NCI-H1105 treated with DMSO at 0.1 percent for 48 hours (cell line): ENCODE results near the gene ALOXE3.
"Not testable (repeated sequence)": the region's sequence is repeated elsewhere in the genome, so short reads cannot be mapped to it uniquely, and the experiment has no call there.

Source experiments
- DNase-seq: peaks from one replicate; lab custom pipeline; 2025; lab: John Stamatoyannopoulos, UW

Gene ALOXE3

GRCh38 chr17:8091033-8091687, 27.2 kb downstream of the ALOXE3 start:
- no peak for DNase-seq

DNA sequence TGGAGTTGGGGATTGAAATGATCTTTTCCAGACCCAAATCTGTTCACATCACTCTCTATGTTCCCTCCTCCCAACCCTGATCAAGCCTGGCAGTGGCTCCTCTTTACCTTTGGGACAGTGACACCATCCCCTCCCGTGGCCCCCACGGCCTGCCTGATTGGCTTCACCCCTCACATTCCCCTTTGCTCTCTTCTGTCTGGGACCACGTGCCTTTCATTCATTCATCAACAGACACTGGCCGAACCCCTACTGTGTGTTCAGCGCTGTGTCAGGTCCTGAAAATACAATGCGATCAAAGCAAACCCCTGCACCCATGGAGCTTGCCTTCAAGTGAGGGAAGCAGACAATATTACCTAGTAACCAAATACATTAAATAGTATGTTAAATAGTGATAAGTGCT, 28.6 kb downstream of the ALOXE3 start:
- no peak for DNase-seq

GRCh38 chr17:8087952-8088230, 30.4 kb downstream of the ALOXE3 start:
- no peak for DNase-seq

GRCh38 chr17:8087075-8087951, 31.0 kb downstream of the ALOXE3 start, which contains the start of gene ALOX12B:
Gene ALOX12B (minus strand): TSS chr17:8087716. CDS start chr17:8087442, 274 bp downstream.
- DNase-seq: peak; percentile 46

DNA sequence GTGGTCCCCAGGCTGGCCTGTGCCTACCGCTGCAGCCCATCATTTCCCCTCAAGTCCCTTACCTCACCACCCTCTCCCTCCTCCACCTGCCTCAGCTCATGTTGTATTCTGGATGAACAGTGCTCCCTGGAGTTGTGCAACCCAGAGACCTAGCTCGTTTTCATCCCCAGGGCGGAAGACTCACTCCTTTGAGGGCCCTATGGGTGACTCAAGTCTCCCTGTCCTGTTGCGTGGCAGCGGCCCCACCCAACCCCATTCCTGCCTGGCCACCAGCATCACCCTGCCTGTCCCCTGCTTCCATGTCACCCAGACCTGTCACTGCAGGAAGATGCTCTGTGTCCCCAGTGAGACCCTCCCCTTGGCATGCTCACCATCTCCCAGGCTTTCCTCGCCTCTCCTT, 34.1 kb downstream of the ALOXE3 start:
- DNase-seq: no peak

DNA sequence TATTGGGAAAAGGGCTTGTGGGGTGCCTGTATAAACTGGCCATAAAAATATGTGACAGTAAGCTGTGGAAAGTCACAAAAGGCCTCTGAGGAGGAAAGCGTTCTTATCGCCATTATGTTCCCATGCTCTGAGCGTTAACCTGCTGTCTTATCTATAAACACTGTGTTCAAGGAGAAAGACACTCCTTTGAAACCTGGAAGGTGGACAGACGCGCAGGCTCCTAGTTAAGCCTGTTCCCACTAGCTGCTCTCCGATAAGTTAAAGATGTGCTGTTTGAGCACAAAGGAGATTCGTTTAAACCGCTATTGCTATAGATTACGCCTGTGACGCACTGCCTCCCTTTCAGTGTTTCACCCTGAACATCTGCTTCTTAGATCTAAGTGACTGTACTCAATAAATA, 36.0 kb downstream of the ALOXE3 start:
- DNase-seq: no peak

DNA sequence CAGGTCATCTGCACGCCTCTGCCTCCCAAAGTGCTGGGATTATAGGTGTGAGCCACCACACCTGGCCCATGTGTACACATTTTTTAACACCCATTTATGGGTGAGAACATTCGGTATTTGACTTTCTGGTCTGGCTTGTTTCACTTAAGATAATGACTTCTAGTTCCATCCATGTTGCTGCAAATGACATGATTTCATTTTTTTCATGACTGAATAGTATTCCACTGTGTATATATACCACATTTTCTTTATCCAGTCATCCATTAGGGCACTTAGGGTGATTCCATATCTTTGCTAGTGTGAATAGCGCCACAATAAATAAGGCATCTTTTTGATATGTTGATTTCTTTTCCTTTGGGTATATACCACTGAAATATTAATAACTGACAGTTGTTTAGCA, 36.4 kb downstream of the ALOXE3 start:
- DNase-seq: no peak

DNA sequence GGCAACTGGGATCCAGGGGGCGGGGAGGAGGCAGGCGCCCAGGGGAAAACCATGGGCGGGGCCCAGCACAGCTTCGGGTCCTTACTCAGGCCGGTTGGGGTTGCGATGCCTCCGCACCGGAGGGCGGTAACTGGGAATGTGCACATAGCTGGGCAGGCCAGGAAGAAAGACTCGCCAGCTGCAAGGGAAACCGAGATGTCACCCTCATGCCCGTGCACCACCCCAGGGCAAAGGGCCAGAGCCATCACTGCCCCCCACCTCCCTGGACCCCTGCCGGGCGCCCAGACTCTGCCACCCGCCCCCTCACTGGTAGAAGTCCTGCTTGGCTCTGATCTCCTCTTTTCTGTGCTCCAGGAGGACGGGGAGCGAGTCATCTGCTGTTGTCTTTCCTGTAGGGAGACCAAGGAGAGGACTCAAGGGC, 37.5 kb downstream of the ALOXE3 start:
- no peak for DNase-seq

DNA sequence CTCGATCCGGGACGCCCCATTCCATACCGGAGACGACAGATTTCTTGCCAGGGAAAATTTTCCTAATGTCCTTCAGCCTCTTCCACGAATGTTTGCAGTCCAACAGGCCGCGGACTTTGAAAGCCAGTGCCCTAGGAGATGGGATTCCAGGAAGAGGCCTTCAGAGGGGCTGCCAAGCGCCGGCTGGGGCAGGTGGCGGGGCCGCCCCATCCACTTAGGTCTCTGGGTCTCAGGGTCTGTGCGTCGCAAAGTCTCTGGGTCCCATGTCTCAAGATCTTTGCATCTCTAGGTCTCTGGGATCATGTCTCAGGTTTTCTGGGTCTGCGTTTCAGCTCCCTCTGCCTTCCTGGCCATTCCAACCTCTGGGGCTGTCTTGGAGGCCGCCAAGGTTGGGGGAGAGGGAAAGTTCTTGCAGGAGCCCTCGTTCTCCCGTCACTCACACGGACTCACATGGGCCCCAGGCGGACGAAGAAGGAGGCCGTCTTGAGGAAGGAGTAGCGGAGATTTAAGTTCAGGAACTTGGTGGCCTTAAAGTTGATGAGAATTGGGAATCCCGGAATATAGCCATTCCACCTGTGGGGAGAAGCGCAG, 38.0 kb downstream of the ALOXE3 start:
- no peak for DNase-seq

- peak; percentile 70 for DNase-seq
Measured at GRCh38 chr17:8079291-8080207, 38.8 kb downstream of the ALOXE3 start.

DNA sequence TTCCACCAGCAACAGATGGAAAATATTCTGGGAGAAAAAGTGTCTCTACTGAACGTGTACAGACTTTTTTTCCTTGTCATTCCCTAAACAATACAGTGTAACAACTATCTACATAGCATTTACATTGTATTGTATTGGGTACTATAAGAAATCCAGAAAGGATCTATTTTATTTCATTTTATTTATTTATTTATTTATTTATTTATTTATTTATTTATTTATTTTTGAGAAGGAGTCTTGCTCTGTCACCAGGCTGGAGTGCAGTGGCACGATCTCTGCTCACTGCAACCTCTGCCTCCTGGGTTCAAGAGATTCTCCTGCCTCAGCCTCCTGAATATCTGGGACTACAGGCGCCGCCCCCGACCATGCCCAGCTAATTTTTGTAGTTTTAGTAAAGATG, 40.4 kb downstream of the ALOXE3 start:
- DNase-seq: not testable (repeated sequence)

DNA sequence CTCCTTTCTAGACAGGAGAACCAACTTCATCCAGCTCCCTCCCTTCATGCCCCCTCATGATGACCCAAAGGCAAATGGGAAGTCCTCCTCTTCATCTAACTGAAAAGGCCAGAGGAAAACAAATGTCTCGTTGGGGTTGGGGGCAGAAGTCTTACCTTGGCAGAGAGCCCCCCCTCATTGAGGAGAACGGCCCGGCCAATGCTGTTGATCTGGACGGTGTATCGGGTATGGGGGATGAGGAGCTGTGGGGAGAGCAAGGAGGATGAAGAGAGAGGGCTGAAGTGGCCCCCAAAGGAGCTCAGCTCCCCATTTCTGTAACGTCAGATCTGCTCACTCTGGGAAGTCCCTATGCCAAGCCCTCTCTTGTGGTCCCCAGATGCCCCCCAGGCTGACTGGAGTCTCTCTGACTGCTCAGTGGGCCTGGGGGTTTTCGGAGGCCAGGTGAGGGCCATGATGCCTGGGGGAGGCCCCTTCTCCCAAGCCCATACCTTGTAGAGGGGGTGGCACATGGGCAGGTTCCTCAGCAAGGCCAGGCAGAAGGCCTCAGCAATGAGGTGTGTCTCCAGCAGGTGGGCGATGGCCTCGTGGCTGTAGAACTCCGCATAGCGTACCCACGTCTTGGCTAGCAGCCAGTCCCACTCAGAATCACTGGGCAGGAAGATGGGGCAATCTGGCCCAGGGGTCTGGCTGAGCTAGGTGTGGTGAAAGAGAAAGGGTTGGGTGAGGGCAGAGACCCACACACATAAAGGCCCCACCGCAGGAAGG, 41.6 kb downstream of the ALOXE3 start:
- no peak for DNase-seq

GRCh38 chr17:8075574-8076342, 42.6 kb downstream of the ALOXE3 start:
- DNase-seq: no peak

DNA sequence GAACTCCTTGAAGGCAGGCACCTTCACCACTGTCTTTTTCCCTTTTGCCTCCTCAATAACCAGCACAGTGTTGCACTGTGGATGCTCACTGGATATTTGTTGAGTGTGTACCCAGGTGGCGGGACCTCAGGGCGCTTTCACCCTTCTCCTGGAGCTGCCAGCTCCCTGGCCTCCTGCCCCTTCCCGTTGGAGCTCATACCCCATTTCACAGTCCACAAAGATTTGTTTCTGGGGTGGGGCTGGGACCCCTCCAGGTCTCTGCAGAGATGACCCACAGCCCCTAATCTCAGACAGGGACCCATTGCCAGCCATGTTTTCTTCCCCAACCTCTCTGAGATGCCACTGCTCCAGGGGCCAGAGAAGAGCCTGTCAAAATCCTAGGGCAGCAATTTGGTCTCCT, 43.2 kb downstream of the ALOXE3 start:
- DNase-seq: no peak

DNA sequence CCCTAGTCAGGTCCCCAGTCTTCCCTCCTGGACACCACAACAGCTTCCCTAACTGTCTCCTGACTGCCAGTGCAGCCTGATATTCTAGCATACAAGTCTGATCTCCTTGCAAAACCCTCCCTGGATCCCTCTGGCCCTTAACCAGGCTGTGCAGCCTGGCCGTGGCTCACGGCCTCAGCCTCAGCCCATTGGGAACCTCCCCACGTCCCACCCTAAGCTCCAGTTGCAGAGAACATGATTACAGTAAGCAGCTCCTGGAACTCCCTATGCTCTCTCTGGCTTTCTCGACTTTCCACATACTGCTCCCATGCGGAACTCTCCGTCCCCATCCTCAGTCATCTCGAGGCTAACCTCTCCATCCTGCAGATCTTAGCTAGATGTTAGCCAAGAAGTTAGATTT, 43.8 kb downstream of the ALOXE3 start:
- DNase-seq: no peak

DNA sequence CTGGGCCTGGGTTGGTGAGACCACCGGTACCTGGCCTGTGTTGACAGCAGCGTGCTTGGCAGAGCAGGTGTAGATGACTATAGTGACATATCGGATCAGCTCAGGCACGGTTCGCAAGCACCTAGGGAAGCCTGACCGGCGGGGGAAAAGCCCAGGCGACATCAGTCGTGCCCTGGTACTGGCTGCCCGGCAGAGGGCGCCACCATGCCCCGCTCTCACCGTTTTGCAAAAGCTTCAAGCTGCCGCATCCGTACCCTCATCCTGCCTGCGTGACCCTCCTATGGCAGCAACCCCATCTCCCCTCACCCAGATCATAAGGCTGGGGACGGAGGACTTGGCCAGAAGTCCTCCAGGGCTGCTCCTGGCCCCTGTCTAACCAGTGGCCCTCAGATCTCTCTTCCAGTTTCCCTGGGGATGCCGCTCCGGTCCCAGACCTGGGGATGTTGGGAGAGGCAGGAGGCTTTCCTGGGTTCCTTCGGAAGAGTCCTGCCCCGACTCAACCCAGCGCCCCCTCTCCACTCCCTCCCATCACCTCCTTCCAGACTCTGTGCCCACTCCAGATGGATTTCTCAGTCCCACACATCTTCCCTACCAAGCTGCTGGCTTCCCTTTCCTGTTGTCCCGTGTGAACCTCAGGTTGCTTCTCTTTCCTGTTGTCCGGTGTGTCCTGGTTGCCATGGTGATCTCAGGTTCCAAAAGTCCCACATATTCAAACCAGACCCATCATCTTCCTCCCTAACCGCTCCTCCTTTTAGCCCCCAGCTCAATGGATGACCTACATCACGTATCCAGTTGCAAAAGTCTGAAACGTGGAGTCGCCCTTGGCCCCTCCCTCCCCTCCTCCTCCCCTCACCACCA, 44.5 kb downstream of the ALOXE3 start:
- peak; percentile 79 for DNase-seq

GRCh38 chr17:8072729-8073461, 45.4 kb downstream of the ALOXE3 start:
- DNase-seq: peak; percentile 18

- DNase-seq: no peak
Measured at GRCh38 chr17:8072341-8072728, 46.0 kb downstream of the ALOXE3 start.

- DNase-seq: no peak
Measured at GRCh38 chr17:8071496-8071895, 46.8 kb downstream of the ALOXE3 start.
